ENCODE results near the gene TPSB2.
"Not testable (repeated sequence)": the region's sequence is repeated elsewhere in the genome, so short reads cannot be mapped to it uniquely, and the experiment has no call there.

Gene TPSB2

DNA sequence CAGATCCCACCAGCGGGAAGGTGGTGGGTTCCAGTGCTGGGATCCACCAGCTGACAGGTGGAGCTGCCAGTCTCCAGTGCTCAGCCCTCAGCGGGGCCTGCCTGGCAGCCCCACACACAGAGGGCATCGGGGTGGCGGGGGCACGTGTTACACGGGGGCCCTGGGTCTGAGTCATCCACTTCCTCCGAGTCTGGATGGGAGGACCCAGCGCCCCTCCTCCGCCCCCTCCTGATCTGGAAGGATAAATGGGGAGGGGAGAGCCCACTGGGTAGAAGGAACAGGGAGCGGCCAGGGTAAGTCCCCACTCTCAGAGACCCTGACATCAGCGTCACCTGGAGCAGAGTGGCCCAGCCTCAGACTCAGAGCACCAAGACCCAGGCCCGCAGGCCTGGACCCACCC lies 10.5 kb upstream of the TPSB2 start, which contains the start of gene TPSAB1:
TSS of gene TPSAB1 (plus strand) at position 270 of the 400 bp plus-strand sequence. CDS start 234 bp downstream, outside the sequence.
- not testable (repeated sequence) for DNase-seq (ENCODE audit: low spot score)

DNA sequence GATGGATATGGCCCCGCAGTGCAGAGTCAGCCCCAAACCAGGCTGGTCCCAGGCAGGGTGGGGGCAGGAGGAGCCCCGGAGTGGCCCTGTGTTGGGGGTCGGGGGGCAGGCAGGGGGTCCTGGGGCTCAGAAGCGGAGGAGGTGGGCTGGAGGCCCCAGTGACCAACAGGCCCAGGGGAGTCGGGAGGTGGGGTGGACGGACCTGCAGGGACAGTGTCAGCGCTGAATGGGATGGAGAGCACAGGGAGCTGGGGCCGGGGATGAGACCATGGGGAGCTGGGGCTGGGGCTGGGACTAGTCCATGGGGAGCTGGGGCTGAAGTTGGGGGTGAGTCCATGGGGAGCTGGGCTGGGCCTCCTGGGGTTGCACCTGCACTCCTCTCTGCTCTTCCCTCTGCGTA lies 9.6 kb upstream of the TPSB2 start:
- not testable (repeated sequence) for DNase-seq (ENCODE audit: low spot score)

DNA sequence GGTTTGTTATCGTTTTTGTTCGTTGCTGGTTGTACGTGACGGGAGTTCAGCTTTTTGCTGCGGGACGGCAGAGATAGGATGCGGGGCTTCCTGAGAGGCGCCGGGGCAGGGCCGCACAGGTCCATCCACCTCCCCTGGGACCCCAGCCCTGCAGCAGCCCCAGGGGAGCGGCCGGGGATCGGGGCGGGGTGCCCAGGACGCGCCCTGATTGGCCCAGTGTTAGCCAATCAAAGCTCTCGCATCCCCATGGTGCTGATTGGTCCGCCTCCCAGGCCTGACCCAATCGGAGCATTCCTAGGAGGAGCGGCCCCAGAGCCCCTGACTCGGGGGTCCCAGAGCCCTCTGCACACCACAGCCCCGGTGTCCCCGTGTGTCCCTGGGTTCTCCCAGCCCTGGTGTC lies 8.9 kb upstream of the TPSB2 start:
- not testable (repeated sequence) for DNase-seq (ENCODE audit: low spot score)

DNA sequence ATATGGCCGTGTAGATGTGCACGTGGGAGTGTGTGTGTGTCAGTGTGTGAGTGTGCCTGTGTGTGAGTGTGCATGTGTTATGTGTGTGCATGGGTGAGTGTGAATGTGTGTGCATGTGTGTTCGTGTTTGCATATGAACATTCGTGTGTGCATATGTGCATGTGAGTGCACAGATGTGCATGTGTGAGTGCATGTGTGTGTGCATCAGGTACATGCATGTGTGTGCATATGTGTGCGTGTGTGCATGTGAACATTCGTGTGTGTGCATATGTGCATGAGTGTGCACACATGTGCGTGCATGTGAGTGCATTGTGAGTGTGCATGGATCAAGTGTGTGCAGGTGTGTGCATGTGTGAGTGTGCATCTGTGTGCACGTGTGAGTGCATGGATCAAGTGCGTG lies 8.0 kb upstream of the TPSB2 start:
- DNase-seq (ENCODE audit: low spot score) = no peak

DNA sequence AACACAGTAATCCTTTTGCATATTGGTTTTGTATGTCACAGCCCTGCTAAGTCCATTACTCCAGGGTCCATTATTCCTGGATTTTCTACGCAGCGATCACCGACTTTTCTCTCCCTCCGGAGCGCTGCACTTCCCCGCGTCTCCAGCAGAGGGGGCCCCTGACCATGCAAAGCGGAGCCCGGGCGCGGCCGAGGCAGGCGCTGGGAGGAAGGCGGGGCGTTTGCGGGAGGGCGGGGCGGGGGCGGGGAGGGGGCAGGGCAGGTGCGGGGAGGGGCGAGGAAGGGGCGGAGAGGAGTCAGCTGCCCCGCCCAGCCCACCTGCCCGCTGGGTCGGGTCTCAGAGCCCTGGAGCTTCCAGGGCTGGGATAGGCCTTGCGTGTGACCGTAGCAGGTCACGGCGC lies 6.7 kb upstream of the TPSB2 start:
- not testable (repeated sequence) for DNase-seq (ENCODE audit: low spot score)

DNA sequence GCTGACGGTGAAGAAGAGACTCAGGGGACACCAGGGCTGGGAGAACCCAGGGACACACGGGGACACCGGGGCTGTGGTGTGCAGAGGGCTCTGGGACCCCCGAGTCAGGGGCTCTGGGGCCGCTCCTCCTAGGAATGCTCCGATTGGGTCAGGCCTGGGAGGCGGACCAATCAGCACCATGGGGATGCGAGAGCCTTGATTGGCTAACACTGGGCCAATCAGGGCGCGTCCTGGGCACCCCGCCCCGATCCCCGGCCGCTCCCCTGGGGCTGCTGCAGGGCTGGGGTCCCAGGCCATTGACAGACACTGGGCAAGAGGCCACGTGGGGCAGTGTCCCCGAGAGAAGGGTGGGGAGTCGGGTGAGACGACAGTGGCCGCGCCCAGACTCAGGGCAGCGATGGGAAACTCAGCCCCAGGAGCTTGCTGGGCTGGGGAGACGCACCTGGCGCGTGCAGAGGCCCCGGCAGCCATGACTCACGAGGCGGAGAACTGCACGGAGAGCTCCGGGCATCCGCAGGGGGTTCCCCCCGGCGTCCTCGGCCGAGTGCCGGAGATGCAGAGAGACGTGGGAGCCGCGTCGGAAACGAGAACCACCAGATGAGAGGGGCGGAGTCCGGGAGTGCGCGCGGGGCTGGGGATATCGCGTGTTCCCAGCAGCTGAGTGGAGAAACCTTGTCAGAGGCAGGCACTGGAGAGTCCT lies 2.2 kb upstream of the TPSB2 start:
- DNase-seq (ENCODE audit: low spot score) = not testable (repeated sequence)

DNA sequence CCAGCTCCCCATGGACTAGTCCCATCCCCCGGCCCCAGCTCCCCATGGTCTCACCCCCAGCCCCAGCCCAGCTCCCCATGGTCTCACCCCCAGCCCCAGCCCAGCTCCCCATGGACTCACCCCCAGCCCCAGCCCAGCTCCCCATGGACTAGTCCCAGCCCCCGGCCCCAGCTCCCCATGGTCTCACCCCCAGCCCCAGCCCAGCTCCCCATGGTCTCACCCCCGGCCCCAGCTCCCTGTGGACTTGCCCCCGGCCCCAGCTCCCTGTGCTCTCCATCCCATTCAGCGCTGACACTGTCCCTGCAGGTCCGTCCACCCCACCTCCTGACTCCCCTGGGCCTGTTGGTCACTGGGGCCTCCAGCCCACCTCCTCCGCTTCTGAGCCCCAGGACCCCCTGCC lies 1.3 kb upstream of the TPSB2 start:
- DNase-seq (ENCODE audit: low spot score) = not testable (repeated sequence)

DNA sequence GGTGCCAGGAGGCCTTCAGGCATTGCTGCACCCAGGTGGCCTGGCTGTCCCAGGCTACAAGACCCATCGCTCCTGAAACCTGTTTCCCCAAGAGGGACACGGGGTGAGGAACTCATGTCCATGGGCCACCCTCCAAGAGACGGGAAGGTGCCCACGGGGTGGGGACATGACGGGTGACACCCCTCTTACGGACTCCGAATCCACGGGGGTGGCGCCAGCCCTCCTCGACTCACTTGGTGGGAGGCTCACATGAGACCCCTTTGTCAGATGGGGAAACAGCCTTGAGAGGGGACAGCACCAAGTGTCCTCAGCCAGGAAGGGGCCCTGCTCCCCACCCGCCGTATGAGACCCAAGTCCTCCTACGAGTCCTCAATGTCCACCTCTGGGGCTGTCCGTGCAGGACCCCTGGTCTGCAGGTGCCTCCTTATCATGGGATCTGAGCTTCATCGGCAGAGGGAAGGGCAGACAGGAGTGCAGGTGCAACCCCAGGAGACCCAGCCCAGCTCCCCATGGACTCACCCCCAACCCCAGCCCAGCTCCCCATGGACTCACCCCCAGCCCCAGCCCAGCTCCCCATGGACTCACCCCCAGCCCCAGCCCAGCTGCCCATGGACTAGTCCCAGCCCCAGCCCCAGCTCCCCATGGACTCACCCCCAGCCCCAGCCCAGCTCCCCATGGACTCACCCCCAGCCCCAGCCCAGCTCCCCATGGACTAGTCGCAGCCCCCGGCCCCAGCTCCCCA lies 658 bp upstream of the TPSB2 start:
- DNase-seq (ENCODE audit: low spot score) = not testable (repeated sequence)

DNA sequence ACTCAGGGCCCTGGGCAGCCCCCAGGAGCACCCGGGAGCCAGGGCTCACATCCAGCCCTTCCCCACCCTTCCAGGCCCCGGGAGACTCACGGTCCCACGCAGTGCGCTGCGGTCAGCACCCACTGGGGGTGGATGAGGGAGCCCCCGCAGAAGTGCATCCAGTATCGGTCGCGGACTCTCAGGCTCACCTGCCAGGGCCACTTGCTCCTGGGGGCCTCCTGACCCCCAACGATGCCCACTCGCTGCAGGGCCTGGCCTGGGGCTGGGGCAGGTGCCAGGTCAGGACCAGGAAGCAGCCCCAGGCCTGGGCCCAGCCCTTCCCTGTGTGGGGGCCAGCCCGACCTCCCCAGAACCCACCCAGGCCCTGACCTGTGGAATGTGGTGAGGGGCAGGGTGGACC lies 508 bp downstream of the TPSB2 start:
- not testable (repeated sequence) for DNase-seq (ENCODE audit: low spot score)

DNA sequence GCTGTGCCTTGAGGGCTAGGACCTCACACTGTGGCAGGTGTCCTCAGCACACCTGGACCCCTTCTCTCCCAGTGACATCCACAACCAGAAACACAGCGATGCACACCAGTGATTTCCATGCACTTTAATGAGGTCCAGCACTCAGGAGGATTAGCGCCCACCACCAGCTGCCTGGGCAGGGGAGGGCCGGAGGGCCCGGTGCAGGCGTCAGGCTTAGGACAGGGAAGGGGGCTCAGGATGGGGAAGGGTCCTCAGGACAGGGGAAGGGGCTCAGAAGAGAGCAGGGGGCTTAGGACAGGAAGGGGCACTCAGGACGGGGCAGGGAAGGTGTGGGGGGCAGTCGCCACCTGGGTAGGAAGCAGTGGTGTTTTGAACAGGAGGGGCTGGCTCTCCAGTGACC lies 1.8 kb downstream of the TPSB2 start:
- not testable (repeated sequence) for DNase-seq (ENCODE audit: low spot score)

DNA sequence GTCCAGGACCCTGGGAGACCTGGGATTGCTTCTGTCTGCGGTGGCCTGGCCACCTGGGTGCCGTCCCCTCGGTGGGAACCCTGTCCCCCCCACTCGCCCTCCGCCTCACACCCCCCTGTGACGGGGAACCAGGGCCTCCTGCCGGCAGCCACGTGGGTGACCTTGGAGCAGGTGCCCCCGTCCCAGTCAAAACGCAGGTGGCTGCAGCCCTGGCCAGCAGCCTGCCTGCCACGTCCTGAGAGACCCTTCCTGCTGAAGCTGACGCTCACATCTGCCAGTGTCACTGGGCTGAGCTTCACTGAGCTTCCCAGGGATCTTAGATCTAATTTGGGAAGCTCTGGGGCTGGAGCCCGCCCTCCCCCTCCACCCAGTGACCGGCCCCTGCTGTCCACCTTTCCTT lies 3.3 kb downstream of the TPSB2 start:
- not testable (repeated sequence) for DNase-seq (ENCODE audit: low spot score)

DNA sequence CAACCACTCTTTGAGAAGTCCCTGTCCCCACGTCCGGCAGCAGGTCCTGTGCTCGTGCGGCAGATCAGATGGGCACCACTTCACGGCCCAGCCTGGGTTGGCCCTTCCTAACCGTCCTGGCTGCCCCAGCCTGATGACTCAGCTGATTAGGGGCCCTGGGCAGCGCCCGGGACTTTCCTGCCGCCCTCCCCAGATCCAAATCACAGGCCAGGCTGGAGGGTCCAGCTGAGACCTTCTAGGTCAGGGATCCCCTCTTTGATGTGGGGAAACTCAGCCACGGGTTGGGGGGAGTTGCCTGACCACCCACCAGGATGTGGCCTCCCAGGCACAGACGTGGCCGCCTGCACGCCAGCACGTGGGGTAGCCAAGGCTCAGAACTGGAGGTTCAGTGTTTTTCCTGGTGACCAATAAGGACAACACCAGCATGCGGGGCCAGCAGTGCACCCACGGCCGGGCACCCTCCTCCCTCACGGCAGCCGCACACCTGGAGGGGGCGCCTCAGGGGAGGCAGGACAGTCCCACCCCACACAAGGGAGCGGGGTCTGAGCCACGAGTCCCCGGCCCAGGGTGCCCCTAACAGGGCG lies 4.2 kb downstream of the TPSB2 start:
- not testable (repeated sequence) for DNase-seq (ENCODE audit: low spot score)

DNA sequence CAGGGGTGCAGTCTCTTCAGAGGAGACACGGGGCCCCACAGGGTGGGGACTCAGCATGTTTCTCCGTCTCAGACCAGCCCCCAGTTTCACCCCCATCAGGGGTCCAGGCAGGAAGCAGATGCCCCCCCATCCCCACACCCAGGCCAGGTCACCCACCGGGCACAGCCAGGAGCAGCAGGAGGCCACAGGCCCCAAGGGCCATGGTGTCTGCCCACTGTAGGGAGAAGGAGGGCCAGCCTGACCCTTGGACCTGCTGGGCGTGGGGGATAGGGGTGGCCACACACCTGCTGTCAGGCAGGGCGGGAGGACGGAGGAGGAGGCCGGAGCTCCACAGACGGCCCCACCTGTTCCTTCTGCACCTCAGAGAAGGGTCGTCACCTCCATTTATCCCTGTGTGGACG lies 4.9 kb downstream of the TPSB2 start, which contains the start of gene TPSG1:
TSS of gene TPSG1 (minus strand) at position 218 of the 401 bp plus-strand sequence. CDS start at position 202, 16 bp downstream.
- DNase-seq (ENCODE audit: low spot score) = no peak

DNA sequence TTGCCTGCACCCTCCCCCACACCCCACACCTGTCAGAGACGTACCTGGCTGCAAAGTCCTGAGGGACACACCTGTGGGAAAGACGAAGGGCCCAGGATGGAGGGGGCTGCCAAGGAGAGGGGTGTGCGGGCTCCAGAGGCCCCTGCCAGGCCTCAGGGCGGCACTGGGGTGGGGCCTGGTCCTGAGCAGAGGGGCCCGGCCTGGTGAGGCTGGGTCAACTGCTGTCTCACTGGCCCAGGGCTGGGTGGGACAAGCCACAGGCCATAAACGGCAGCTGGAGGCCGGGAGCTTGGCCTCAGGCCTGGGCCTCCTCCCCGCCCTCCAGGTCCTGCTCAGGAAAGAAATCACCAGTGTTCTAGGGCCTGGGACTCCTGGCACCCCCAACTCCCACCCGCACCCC lies 5.4 kb downstream of the TPSB2 start:
- no peak for DNase-seq (ENCODE audit: low spot score)

DNA sequence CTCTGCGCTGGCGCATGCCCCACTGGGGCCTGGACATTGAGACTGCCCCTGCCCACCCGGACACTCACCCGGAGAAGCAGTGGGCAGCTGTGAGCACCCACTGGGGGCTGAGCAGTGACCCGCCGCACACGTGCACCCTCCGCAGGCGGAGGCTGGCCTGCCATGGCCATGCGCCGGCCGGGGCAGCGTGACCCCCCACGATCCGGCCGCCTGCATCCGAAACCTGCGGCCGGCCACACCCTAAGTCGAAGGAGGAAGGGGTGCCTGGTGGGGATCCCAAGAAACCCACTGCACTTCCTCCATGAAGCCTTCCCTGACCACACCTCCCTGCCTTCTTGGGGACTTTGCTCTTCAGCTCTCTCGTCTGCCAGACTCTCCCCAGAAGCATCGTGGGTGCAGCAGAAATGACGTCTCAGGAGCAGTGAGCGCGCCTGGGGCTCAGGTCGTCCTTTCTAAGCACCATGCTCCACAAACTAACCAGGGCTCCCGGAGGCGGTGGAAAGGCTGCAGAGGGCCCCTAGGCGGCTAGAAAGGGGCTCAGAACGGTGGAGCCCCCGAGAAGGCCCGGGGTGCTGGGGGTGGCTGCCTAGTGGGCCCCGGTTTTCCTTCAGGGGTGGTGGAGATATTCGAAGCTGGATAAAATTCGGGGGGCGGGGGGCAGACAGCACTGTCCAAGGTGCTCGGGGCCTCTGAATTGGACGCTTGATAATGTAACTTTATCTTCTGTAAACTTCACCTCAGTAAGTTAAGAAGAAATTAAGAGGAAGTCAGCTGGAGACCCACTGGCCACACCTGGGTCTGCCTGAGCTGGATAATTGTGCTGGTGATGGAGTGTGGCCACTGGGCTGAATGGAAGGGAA lies 6.4 kb downstream of the TPSB2 start:
- no peak for DNase-seq (ENCODE audit: low spot score)

DNA sequence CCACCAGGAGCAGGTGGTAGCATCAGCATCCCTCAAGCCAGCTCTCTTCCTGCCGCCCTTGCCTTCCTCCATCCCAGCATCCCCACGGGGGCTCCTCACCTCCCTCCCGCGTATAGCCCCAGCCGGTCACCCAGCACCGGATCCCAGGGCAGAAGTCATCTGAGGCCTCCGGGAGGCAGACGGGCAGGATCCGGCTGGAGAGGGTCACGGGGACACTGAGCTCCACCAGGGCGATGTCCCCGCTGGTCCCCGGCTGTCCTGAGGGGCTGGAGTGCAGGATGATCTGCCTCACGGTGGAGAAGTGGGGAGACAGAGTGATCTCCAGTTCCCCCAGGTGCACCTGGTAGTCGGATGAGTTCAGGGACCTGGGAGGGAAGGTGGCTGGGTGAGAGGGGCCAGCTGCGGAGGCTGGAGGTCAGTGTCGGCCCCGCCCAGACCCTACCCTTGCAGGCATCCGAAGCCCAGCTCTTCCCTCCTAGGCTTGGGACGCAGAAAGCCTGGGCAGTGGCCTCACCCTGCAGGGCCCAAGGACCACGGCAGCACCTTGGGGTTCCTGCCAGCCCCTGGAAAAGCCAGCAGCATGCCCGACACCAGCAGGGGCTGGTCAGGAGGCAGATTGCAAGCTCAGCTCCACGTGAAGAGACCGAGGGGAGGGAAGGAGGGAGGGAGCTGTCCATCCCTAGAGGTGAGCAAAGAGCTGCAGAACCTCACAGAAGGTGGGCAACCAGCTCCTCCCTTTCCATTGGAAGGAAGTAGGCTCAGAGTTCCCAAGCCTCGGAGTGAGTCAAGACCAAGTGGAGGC lies 7.2 kb downstream of the TPSB2 start:
- no peak for DNase-seq (ENCODE audit: low spot score)

DNA sequence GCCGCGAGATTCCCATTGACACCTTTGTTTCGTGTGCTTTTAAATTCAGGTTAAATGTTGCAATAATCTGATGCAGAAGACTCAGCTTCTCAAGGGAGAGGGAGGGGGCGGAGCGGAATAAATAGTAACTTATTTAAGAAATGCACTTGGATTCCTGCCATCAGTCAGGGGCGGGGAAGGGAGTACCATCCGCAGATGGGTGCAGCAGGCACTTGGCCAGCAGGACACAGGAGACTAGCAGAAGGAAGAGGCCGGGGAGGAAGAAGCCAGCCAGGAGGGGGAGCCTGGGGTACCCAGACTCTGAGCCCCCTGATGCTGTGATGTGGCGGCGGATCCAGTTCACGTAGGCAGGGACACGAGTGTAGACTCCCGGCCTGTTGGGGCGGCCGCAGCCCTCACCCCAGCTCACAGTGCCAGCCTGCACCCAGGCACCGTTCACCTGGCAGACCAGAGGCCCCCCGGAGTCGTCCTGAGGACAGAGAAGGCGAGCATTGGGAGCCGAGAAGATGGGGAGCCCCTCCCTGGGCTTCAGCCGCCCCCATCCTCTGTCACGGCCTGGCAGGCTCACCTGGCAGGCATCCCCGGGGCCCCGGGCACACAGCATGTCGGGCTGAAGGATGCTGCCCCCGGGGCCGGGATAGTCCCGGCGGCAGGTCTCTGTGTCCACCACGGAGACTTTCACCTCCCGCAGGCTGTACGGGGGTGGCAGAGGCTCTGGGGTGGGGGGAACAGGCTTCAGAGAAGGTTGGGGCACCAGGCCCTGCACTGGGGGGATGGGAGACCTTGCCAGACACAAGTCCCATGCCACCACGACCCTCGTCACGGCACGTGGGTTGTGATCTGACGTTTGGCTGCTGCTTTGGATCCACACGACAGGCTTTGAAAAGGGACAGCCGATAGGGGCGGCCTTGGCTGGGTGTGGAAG lies 8.1 kb downstream of the TPSB2 start:
- DNase-seq (ENCODE audit: low spot score) = peak; percentile 30

DNA sequence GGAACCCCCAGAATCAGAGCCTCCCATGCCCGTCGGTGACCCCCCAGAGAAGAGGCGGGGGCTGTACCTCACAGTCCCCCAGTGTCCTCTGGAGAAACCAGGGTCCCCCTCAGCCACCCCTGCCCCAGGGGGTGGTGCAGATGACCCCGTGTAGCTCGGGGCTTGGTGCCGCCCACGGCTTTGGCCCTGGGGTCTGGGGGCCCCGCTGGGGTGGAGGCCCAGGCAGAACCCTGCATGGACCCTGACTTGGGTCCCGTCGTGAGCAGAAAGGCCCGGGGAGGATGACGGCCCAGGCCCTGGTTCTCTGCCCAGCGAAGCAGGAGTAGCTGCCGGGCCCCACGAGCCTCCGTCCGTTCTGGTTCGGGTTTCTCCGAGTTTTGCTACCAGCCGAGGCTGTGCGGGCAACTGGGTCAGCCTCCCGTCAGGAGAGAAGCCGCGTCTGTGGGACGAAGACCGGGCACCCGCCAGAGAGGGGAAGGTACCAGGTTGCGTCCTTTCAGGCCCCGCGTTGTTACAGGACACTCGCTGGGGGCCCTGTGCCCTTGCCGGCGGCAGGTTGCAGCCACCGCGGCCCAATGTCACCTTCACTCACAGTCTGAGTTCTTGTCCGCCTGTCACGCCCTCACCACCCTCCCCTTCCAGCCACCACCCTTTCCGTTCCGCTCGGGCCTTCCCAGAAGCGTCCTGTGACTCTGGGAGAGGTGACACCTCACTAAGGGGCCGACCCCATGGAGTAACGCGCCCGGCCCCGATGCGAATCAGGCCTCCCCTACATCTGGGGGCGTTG lies 8.9 kb downstream of the TPSB2 start:
- no peak for DNase-seq (ENCODE audit: low spot score)

DNA sequence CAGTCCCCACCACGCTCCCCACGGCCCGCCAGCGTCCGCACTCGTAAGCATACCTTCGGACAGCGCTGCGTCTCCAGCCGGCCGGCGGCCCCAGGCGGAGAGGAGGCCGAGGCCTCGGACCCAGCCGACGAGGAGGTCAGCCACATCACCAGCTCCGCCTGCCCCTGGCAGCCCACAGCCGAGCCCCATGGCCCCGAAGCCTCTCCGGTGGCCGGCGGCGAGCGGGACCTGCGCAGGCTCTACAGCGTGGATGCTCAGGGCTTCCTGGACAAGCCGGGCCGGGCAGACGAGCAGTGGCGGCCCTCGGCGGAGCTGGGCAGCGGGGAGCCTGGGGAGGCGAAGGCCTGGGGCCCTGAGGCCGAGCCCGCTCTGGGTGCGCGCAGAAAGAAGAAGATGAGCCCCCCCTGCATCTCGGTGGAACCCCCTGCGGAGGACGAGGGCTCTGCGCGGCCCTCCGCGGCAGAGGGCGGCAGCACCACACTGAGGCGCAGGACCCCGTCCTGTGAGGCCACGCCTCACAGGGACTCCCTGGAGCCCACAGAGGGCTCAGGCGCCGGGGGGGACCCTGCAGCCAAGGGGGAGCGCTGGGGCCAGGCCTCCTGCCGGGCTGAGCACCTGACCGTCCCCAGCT lies 9.8 kb downstream of the TPSB2 start:
- no peak for DNase-seq (ENCODE audit: low spot score)

All from Ammon's horn (tissue), 1 donor.